Middle frontal gyrus (tissue), 1 donor: Measurements from ENCODE around the gene MYG1.
A peak's percentile ranks its signal among the peaks of the same experiment; 100 is the strongest.
"Not testable (repeated sequence)": the region's sequence is repeated elsewhere in the genome, so short reads cannot be mapped to it uniquely, and the experiment has no call there.

Experiments
- DNase-seq: peaks from one replicate; pipeline ENCODE4 v3.0.0-alpha.2; 2015; ENCODE audit warnings: low spot score; ENCODE audit errors: extremely low spot score

Gene MYG1

DNA sequence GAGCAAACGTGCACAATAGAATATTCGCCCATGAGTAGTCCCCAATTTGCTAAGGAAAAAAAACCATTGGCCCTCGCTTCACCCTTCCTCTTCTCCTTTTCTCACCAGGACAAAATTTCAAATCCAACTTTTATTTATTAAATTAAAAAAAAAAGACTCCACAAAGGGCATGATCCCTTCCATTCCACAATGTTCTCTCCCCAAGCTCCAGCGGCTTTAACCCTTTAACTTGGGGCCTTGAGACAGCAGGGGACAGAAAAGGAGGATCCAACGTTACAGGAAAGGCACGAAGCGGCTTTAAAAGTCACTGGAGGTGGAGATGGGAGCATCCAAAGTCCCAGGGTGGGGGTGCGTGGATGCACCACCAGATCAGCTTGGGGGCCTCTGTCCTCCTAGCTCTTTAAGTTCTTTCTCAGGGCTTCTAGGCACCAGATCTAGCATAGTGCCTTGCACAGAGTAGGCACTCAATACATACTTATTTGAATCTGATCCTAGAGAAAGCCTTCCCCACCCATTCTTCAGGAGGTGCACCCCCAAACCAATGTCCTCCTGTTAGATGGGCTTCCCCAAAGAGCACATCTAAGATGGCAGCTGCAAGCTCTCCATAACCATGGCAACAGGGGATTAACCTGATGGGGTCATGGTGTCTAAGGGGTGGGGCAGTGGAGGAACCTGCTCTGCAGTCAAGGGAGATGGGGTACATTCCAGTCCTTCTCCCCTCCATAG, 27.1 kb downstream of the MYG1 start:
- no peak for DNase-seq

DNA sequence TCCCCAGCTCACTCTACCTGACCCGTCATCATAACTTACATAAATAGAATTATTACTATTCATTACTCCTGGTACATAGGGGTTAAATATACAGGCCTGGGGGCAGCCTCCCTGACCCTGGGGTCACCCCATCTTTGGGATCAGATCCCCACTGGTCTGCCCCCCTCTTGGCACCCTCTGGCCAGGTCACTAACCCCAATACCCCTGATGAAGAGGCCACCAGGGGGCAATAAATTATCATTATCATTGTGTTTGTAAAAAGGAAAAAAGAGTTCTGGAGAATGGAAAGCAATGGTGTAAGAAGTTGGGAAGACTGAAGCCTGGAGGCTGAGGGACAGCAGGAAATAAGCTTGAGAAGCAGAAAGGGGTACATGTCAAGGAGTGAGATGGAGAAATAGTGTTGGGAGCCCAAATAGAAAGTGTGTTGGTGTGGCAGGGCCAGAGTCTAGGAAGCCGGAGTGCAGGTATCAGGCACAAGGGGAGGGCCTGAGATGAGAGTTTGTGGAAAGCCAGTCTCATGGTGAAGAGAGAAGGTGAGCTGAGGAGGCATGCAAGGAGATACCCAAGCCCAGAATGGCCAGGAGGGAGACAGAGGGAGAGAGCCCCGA, 28.0 kb downstream of the MYG1 start:
- no peak for DNase-seq

DNA sequence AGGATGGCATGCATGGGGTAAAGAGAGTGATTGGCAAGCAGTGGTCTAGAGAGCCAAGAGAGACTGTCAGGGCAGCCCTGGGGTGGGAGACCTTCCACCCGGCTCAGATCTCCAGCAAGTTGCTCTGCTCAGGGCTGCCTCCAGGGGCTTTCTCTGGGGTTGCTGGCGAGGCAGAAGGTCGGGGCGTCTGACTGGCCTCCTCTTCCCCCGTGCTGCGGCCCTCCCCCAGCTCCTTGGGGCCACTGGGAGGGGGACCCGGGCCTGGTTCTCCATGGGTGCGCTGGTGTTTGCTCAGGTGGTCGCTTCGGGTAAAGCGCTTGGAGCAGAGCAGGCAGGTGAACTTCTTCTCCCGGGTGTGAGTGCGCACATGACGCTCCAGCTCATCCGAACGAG, 28.5 kb downstream of the MYG1 start:
- no peak for DNase-seq

DNA sequence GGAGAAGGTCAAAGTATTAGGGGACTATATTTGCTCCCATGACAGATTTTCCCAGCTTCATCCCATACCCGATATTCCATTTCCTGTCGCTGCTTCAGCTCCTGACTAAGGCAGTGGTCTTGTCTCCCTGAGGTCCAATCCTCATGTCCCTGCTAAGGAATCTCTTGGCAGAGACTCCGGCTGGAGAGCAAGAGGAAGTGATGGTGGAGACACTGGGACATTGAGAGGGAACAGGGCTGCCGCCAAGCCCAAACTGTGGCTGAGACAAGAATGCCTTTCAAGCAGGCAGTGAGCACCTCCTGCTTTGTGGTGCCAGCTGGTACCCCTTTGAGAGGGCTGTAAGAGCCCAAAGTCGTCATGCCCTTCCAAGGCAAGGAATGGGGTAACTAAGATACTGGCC, 31.2 kb downstream of the MYG1 start:
- no peak for DNase-seq

DNA sequence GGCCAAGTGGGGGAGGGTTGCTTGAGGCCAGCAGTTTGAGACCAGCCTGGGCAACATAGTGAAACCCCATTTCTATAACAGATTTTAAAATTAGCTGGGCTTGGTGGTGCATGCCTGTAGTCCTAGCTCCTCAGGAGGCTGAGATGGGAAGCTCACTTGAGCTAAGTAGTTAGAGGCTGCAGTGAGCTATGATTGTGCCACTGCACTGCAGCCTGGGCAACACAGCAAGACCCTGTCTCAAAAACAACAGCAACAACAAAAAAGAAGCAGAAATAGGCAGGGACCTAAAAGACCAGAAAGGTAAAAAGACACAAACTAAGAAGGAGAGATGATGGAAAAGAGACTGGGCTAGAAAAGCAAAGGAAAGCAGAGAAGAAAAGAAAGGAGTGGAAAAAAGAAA, 32.8 kb downstream of the MYG1 start:
- not testable (repeated sequence) for DNase-seq

DNA sequence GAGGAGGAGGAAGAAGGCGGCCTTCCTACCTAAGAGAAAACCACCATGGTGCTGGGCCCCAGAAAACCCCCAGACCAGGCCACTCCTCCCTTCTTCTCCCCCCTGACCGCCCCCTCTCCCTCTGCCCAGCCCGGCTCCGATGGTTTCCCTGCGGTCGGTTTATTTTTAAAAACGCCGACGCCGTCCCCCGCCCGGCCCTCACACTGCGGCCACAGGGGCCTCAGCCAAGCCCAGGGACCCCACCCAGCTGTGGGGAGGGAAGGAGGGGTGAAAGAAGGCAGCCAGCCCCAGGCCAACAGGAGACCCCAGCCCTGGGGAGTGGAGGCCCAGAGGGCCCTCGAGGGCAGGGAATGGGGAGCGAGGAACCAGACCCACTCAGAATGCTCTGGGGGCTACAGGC, 33.2 kb downstream of the MYG1 start:
- no peak for DNase-seq

DNA sequence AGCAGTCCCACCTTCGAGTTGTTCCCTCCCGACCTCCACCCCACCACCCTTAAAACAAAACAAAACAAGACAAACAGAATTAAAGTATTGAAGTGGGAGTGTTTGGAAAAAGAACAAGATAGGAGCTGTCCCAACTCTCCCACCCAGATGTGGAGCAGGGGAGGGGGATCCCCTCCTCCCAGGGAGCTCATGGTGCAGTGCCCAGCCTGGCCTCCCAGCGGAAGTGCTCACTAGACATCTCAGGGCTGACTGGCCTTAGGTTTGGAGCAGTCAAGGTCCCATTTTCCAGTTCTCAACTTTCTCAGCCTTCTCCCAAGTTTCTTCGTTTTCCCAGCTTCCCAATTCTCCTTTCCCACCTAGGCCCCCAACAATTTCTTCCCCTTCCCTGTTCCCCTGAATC, 33.8 kb downstream of the MYG1 start:
- no peak for DNase-seq

DNA sequence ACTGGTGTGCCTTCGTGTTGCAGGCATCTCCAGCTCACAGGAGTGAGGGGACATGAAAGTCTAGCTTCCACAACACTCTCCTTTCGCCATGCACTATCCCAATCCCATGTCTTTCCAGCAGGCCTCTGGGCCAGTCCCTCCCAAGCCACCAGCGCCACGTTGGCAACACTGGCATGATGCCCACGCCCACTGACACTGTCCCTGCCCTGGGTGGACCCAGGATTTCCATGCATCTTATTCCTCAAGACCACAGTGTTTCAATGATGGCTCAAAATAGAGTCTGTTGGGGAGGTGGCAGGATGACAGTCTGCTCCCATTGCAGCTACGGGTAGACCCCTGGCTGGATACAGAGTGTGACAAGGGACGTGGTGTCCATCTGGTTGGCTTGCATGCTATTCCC, 34.4 kb downstream of the MYG1 start:
- no peak for DNase-seq

DNA sequence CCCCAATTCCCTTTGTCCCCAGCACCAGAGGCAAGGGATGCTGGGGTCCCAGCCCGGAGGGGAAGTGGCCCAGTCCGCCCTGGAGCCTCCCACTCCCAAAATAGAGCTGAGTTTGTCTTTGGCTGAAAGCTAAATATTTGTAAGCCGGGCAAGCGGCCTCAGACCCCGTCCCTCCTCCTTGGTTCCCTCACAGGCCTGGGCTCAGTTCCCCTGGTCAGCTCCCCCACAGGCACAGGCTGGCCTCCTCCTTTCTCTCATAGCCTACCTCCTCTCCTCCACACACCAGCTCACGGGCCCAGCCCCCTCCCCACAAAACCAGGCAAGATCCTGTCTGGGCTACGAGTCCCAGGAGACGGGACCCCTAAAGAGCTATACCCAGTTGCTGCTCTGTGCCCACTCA, 35.3 kb downstream of the MYG1 start:
- DNase-seq = no peak

DNA sequence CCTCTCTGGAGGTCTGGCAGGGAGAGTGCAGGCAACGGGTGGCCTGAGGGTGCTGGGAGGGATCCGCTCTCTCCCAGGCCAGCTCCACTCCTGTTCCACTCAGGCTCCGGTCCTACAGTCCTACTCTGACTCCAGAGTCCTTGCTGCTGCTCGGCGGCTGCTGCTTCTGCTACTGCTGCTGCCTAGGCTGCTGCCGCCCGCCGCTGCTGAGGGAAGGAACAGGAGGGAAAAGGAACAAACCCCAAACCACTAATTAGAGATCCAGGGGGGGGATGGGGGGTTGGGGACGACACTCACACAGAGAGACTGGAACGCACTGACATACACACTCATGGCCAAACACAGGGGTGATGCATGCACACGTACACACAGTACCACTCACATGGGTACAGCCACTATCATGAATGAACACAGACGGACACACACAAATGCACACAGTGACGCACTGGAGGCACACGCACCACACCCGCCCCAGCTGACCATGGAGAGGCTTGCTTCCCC, 36.7 kb downstream of the MYG1 start, which contains the start of gene SP7:
Gene SP7 (minus strand): TSS at position 174 of the 501 bp plus-strand sequence. CDS start 708 bp downstream, outside the sequence.
- no peak for DNase-seq

DNA sequence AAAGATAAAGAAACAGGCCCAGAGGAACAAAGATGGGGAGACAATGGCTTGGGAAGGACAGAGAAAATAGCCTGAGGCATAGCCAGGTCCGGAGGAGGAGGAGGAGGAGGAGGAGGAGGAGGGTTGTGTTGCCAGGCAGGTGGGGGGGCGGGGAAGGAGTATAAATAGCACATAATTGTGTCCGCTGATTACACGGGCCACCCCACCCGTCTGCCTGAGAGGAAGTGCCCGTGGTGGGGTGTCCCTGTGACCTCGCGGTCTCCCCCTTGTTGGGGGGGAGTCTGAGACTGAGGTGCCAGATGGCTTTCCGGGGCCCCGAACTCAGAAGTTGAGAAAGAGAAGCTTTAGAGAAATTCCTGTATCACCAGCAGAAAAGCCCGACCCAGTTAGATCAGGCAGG, 38.5 kb downstream of the MYG1 start:
- DNase-seq = no peak

DNA sequence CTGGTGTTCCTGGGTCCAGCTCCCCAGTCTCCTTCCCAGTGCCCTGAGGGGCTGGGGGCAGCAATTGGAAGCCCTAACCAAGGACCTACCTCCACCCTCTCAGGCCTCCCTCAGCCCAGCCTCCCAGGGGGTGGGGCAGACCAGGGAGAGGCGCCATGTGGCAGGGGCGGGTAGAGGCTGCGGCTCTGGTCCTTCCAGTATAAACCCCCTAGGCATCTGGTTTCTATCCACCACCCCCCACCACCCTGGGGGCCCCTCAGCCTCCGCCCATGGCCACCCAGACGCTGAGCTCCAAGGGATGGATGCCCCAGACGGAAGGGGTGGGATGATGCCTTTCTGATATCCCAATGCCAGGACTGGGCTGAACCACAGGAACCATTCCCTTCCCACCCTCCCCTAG, 39.4 kb downstream of the MYG1 start:
- DNase-seq = no peak

DNA sequence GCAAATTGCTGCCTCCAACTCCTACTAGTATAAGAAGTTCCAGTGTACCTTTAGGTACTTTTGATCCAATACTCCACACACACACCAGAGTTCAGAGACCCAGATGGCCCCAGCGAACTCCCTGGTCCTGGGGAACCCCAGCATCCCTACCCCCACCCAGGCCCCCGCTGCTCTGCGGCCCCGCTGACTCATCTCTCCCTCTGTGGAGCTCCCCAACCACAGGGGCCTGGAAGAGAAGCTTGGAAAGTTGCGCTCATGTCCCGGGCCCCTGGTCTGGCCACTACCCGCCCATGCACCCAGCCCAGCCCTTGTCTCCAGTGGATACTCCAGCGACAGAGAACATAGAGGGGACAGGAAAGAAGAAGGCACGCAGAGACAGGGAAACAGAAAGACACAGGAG, 40.9 kb downstream of the MYG1 start:
- no peak for DNase-seq

DNA sequence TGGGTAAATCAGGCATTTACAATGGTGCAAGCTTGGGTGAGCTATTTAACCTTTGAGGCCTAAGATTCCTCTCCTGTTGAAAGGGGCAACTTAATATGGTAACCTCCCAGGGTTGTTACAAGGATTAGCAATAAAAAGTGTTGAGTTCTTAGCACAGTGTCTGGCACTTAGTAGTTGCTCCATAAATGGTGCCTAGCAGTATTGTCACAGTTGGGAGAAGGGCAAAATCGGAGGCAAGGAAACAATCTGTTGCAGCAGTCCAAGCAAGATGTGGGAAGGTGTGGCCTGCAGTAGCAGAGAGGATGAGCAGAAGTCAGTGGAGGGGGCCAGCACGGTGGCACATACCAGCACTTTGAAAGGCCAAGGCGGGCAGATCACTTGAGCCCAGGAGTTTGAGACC, 44.0 kb downstream of the MYG1 start:
- no peak for DNase-seq

DNA sequence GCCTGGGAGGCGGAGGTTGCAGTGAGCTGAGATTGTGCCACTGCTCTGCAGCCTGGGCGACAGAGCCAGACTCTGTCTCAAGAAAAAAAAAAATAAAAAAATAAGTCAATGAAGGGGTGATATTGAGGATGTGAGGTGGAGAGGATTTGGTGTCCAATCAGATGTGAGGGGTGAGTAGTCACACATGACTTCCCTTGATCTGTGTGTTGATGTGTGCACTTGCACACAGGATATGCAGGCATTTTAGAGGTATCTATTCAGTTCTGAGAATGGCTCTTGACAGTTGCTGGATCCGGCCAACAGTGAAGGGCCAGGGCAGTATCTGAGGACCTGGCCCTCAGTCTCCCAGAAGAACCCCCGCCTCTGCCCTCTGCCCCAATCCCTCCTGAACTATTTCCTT, 44.5 kb downstream of the MYG1 start:
- no peak for DNase-seq

DNA sequence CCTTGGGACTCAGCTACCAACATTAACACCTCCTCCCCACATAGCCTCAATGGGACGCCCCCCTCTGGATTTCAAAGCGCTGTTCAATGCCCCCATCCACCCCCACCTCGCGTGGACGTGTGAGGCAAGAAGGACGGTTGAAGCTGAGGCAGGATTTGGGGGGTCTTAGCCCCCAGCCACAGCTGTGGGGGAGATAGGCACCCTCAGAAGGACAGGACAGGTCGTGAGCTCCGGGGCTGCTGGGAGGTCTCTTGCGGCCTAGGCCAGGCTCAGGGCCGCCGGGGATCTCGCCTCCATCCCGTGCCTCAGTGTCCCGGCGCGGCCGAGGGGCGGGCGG, 45.0 kb downstream of the MYG1 start:
- DNase-seq = no peak

DNA sequence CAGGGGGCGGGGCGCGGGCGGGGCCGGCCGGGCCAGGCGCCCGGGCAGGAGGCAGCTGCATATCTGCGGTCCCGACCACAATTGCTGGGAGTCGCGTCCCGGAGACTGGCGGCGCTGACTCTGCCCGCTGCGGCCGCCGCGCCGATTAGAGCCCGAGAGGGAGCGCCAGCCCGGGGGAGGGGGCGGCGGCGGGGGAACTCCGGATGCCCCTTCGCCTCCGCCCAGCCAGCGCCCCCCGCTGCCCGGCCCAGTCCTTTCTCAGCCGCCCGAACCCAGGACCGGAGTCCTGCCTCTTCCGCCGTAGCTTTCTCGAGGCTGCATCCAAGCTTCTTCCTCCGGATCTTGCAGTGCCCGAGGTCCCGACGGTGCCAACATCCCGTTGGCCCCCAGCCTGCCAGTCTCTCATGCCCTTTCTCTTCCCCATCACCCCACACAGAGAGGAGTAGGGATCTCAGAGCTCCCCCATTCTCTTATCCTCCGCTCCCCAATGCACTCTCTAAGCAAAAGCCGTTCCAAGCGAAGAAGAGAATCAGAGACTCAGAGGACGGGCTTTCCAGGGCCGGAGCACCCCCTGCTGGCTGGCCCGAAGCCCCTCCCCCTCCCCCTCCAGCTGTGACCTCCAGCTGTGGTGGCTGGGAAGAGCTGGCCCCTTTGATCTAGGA, 45.5 kb downstream of the MYG1 start:
- DNase-seq = peak; percentile 71

DNA sequence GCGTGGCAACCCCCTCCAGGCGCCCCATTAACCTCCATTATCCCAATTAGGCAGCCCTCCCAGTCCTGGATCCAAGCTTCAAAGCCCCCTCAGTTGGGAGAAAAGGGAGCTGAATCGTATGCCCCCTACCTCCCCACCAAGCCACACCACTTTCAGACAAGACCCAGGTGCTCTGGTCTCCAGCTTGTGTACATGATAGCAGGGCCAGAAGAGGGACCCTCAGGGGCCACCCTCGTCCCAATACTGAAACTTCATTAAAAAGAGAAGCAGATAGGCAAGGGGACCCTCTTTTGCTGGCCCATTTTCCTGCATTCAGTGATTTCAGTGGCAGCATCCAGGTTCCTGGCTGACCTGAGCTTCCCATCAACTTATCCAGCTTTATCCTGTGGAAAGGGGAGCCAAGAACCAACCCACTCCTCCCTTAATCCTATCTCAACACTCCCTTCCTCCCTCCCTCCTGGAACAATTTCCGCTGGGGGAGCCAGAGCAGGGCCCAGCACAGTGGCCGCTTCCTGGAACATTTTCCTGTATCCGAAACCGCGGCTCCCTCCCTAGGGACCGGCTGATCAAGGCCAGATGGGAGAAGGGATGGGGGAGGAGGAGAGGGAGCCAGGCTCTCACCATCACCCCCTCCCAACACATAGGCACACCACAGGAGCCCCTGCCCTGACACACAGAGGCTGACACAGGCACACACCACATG, 46.1 kb downstream of the MYG1 start:
- no peak for DNase-seq

DNA sequence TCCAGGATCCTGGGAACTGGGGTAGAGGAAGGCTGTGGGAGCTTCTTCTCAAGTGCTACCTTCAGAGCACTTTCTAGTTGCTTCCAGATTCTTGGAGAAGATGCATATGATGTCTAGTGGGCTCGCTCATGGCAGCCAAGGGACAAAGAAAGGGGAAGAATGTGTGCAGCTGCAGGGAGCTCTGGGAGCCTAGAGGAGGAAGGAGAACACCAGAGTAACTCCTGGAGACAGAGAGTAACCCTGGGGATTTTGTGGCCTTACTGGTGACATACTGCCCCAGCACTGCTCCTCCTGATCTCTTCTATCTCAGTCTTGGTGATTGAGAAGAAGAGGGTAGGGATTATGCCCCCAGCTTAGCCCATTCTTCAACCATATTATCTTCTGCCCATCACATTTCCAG, 47.0 kb downstream of the MYG1 start:
- no peak for DNase-seq

DNA sequence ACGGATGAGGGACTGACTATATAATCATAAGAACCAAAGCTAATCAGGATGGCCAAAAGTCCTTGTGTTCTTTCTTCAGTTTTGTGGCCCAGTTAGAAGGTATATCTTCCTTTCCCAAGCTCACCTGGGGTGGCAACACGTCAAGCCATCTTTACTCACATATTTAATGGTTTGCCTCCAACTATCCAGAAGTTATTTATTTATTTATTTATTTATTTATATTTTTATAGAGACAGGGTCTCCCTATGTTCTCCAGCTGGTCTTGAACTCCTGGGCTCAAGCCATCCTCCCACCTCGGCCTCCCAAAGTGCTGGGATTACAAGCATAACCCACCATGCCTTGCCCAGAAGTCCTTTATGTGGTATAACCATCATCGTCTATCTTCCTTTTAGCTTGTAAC, 48.4 kb downstream of the MYG1 start:
- DNase-seq = no peak

DNA sequence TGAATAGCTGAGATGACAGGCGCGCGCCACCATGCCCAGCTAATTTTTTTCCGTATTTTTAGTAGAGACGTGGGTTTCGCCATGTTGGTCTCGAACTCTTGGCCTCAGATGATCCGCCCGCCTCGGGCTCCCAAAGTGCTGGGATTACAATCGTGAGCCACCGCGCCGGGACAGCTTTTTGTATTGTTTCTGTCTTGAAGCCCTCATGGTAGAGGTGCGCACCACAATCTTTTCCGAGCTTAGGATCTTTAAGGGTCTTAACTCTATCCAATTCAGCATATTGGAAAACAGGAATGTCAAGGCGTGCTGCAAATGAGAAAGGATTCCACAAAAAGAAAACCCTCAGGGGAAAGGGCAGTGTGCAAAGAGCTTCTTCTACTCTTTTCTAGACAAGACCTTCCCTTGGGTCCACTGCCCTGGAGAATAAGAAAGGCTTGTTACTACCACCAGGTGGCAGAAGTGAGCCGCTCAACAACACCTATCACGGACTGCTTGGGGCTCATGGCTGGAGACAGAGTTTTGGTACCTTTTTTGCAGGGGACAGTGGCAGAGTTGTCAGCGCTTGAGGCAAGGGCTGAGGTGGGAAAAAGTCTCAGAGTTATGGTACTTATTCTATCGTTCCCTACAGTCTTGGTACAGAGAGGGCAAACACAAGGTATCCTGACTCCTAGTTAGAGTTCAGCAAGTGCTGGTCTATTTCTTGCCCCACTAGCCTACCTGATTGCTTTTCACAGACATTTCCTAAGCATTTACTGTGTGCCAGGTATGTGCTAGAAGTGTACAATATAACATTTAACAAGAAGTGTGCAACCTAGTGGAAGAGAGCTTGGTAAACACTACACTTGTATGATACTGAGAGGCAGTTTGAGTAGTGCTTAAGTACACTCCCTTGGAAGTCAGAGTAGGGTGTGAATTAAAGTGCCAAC, 53.1 kb downstream of the MYG1 start:
- DNase-seq = peak; percentile 82
